Type B pancreatic cell (in vitro differentiated cells): ENCODE data around the gene TRIM66. TPM values are rescaled to one million over a fixed set of nuclear protein-coding genes. Genes with fewer than 3 reads are reported as not detected.

Source experiments
- DNase-seq: peaks from one replicate; pipeline ENCODE4 v3.0.0; 2021; ENCODE audit warnings: mixed read lengths; ENCODE audit not compliant: unreplicated experiment; ENCODE audit errors: extremely low spot score
- H3K27ac Mint-ChIP-seq: 2 replicates; pipeline ENCODE4 v1.8.0; 2021; ENCODE audit warnings: mild to moderate bottlenecking, mixed read lengths
- H3K27me3 Mint-ChIP-seq: 2 replicates; pipeline ENCODE4 v1.8.0; 2021; ENCODE audit warnings: mixed read lengths
- H3K36me3 Mint-ChIP-seq: 2 replicates; pipeline ENCODE4 v1.8.0; 2021; ENCODE audit warnings: mixed read lengths
- H3K4me1 Mint-ChIP-seq: one replicate; pipeline ENCODE4 v1.8.0; 2021; ENCODE audit warnings: mixed read lengths; ENCODE audit not compliant: unreplicated experiment
- H3K4me3 Mint-ChIP-seq: 2 replicates; pipeline ENCODE4 v1.8.0; 2021; ENCODE audit warnings: mild to moderate bottlenecking, mixed read lengths
- H3K9me3 Mint-ChIP-seq: 2 replicates; pipeline ENCODE4 v1.8.0; 2021; ENCODE audit warnings: mixed read lengths
- CTCF ChIP-seq: fragments of 200-600 bp; sonication (generic); conservative IDR thresholded peaks from 2 replicates; pipeline ENCODE4 v1.5.0; 2021; ENCODE audit warnings: antibody characterized with exemption, mild to moderate bottlenecking
- total RNA-seq: library from RNA; stranded (reverse); gene quantifications from 2 replicates; pipeline ENCODE4 v1.2.1, GENCODE V29; 2021; ENCODE audit warnings: low replicate concordance

The TRIM66 gene
- total RNA-seq, 1 donor from 2014 or later: 5.9 TPM

GRCh38 chr11:8706673-8707432 lies 24.4 kb upstream of the TRIM66 start:
- no peak for DNase-seq
- no peaks in the 10 kb centered on the region for H3K4me1 Mint-ChIP-seq
- peaks cover 16% of the 10 kb centered on the region for H3K36me3 Mint-ChIP-seq
- H3K4me3 Mint-ChIP-seq: no peak overlapping the region
- no peak for TF ChIP-seq CTCF
- H3K27me3 Mint-ChIP-seq: no peaks in the 10 kb centered on the region
- no peaks in the 10 kb centered on the region for H3K9me3 Mint-ChIP-seq
- H3K27ac Mint-ChIP-seq: no peak overlapping the region

GRCh38 chr11:8705146-8705545 lies 22.7 kb upstream of the TRIM66 start:
- Mint-ChIP-seq H3K27ac (peak overlapping the region; percentile 37), H3K4me3 (no peak overlapping the region), H3K27me3 (no peaks in the 10 kb centered on the region)

GRCh38 chr11:8704136-8704535 lies 21.7 kb upstream of the TRIM66 start:
- DNase-seq: no peak
- H3K27ac Mint-ChIP-seq: no peak overlapping the region
- no peak for TF ChIP-seq CTCF

More at GRCh38 chr11:8705146-8705545, 22.7 kb upstream of the TRIM66 start:
- no peak for TF ChIP-seq CTCF
- no peak for DNase-seq
- H3K9me3 Mint-ChIP-seq: no peaks in the 10 kb centered on the region
- H3K36me3 Mint-ChIP-seq: peaks cover 19% of the 10 kb centered on the region
- H3K4me1 Mint-ChIP-seq: no peaks in the 10 kb centered on the region

GRCh38 chr11:8702598-8702915 lies 20.1 kb upstream of the TRIM66 start:
- H3K4me1 Mint-ChIP-seq: peaks cover 9% of the 10 kb centered on the region
- H3K9me3 Mint-ChIP-seq: no peaks in the 10 kb centered on the region
- no peak for TF ChIP-seq CTCF
- H3K4me3 Mint-ChIP-seq: no peak overlapping the region
- H3K27ac Mint-ChIP-seq: no peak overlapping the region
- DNase-seq: no peak
- H3K27me3 Mint-ChIP-seq: no peaks in the 10 kb centered on the region
- peaks cover 25% of the 10 kb centered on the region for H3K36me3 Mint-ChIP-seq

More at GRCh38 chr11:8704136-8704535, 21.7 kb upstream of the TRIM66 start:
- Mint-ChIP-seq H3K36me3 (peaks cover 15% of the 10 kb centered on the region), H3K27me3 (no peaks in the 10 kb centered on the region), H3K4me1 (peaks cover 4% of the 10 kb centered on the region), H3K4me3 (no peak overlapping the region), H3K9me3 (no peaks in the 10 kb centered on the region)

- H3K27me3 Mint-ChIP-seq: no peaks in the 10 kb centered on the region
- H3K36me3 Mint-ChIP-seq: peaks cover 30% of the 10 kb centered on the region
- H3K4me3 Mint-ChIP-seq: no peak overlapping the region
- no peak for TF ChIP-seq CTCF
- no peak for DNase-seq
- H3K4me1 Mint-ChIP-seq: peaks cover 9% of the 10 kb centered on the region
- peak overlapping the region; percentile 44 for H3K27ac Mint-ChIP-seq
- H3K9me3 Mint-ChIP-seq: no peaks in the 10 kb centered on the region
These were observed 19.6 kb upstream of the TRIM66 start for GRCh38 chr11:8701891-8702597.
